ENCODE results near the gene TBX5.

The TBX5 gene

DNA sequence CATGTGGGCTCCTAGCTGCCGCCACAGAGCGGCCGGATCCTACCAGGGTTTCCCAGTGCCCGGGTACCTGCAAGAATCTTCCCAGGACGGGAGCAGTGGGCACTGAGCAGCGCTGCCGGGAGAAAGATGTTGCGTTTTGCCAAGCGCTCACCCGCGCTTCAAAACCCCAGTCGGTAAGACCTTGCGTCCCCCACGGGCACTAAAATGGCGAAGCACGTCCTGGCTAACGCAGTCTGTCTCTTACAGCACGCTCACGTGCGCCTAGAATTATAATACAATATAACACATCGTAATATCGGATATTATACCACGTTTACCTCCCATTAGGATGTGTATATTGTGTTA lies 35.1 kb upstream of the TBX5 start:
- TF ChIP-seq, protein P1, sequence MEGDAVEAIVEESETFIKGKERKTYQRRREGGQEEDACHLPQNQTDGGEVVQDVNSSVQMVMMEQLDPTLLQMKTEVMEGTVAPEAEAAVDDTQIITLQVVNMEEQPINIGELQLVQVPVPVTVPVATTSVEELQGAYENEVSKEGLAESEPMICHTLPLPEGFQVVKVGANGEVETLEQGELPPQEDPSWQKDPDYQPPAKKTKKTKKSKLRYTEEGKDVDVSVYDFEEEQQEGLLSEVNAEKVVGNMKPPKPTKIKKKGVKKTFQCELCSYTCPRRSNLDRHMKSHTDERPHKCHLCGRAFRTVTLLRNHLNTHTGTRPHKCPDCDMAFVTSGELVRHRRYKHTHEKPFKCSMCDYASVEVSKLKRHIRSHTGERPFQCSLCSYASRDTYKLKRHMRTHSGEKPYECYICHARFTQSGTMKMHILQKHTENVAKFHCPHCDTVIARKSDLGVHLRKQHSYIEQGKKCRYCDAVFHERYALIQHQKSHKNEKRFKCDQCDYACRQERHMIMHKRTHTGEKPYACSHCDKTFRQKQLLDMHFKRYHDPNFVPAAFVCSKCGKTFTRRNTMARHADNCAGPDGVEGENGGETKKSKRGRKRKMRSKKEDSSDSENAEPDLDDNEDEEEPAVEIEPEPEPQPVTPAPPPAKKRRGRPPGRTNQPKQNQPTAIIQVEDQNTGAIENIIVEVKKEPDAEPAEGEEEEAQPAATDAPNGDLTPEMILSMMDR (conservative IDR thresholded peaks at IDR 0.05; ENCODE audit: control insufficient read depth, insufficient read depth, low read depth, low read length): no peak
- no peak overlapping the region for H3K4me3 ChIP-seq (ENCODE audit: control insufficient read depth, low read depth, low read length)
- DNase-seq (ENCODE audit: low read depth): no peak

DNA sequence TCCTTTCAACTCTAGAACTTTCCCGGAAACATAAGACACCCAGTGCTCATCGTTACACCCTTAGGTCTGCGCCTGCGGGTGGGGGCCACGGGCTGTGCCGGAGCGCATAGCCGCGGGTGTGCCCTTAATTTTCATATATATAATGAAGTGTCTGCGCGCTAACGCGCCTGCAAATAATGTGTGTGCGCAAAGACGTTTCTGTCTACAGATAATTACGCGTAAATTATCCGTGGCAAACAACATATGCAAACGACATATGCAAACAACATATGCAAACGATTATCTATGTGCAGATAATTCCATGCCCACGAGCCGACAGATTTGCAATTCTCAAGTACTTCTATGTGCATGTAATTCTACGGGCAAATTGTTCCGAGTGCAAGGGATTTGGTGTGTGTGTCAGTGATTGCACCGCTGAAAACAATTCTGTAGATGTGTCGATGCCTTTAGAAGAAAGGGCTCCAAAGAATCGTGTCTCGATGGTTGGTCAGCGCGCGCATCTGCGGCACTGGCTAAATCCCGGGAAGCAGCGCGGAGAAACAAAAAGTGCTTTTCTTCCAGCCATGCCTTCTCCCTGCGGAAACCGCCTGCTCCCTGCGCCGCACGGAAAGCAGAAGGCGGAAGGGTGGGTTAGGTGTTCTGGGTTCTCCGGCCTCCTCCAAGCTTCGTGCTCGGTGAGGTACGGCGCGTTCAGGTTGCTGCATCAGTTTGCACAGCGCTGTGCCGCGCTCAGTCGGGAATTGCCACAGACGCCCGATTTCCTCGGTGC lies 34.5 kb upstream of the TBX5 start:
- TF ChIP-seq, protein P1 (conservative IDR thresholded peaks at IDR 0.05; ENCODE audit: control insufficient read depth, insufficient read depth, low read depth, low read length): no peak
- H3K4me3 ChIP-seq (ENCODE audit: control insufficient read depth, low read depth, low read length): no peak overlapping the region
- DNase-seq (ENCODE audit: low read depth): no peak

DNA sequence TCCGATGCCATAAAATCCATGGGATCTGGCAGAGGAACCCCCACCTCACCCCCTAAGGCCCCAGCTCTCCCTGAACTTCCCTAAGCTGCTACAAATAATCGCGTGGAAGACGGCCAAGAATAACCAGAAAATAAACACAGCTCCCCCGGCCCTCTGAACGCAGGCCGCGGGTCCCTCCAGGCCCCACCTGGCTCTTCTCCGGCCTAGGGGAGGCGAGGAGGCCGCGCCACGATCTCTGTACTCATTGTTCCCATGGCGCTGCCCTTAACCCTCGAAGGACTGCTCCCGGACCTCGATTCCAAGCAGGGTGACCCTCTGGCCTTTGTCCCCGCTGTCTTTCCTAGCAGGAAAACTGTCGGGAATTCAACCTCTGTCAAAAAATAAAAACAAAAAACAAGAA lies 33.9 kb upstream of the TBX5 start:
- H3K4me3 ChIP-seq (ENCODE audit: control insufficient read depth, low read depth, low read length): no peak overlapping the region
- no peak for DNase-seq (ENCODE audit: low read depth)
- TF ChIP-seq, protein P1 (conservative IDR thresholded peaks at IDR 0.05; ENCODE audit: control insufficient read depth, insufficient read depth, low read depth, low read length): no peak

DNA sequence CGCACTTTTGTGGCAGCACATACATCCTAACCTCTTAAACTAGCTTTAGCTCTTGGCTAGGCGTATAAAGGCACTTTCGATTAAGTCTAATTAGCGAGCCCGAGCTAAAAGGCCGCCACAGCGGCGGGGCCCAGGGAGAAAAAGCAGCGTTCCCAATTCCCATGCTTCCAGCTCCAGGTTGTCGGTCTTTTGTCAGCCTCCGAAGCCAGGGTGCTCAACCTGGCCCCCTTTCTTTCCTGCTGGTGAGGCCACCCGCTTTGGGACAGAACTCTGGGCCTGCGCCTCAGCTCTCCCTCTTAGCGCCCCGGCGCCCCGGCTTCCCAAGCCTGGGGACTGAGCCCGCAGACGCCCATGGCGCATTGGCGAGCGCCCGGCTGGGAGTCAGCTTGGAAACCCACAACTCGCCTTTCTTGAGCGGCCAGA lies 33.3 kb upstream of the TBX5 start:
- TF ChIP-seq, protein P1 (conservative IDR thresholded peaks at IDR 0.05; ENCODE audit: control insufficient read depth, insufficient read depth, low read depth, low read length): no peak
- no peak for DNase-seq (ENCODE audit: low read depth)
- H3K4me3 ChIP-seq (ENCODE audit: control insufficient read depth, low read depth, low read length): no peak overlapping the region

DNA sequence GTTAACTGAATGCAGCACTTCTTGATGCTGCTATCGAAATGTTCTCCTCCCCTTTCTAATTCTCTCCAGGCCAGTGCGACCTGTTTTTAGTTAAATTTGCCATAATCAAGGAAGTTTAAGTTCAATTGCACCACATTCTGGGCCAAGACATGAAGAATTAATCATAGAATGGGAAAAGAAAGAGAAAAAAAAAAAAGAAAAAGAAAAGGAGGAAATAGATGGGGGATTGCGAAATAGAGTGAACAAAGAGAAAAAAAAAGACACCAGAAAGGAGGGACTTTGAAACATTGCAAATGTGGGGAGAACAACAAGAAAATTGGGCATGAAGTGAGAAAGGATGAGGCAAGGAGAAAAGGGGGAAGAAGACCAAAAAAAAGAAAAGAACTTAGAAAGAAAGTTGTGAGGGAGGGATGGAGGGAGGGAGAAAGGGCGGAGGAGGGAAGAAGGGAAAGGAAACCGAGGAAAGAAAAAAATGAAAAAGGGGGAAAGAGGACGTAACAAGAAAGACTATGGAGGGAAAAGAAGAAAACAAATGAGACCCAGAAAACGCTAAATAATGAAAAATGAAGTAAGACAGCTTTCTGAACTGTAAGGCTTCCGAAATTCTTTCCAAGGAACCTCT lies 32.8 kb upstream of the TBX5 start:
- DNase-seq (ENCODE audit: low read depth): no peak
- TF ChIP-seq, protein P1 (conservative IDR thresholded peaks at IDR 0.05; ENCODE audit: control insufficient read depth, insufficient read depth, low read depth, low read length): no peak
- H3K4me3 ChIP-seq (ENCODE audit: control insufficient read depth, low read depth, low read length): no peak overlapping the region

DNA sequence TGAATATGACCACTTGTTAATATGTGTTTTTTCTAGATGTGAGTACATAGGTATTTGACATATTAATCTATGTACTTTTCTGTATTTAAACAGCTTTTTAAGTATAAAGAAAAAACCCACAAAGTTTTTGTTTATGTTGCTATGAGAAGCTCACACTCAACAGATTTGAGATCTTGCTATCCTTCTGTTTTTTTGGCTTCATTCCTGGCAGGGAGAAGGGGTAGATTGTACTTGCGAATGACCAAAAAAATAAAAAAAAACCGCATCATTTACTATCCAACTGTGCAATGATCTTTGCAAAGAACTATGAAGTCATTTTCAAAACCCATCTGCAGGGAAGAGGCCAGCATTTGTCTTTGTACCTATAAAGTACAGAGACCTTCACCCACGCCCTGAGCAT lies 28.4 kb upstream of the TBX5 start:
- TF ChIP-seq, protein P1 (conservative IDR thresholded peaks at IDR 0.05; ENCODE audit: control insufficient read depth, insufficient read depth, low read depth, low read length): no peak
- H3K4me3 ChIP-seq (ENCODE audit: control insufficient read depth, low read depth, low read length): no peak overlapping the region
- no peak for DNase-seq (ENCODE audit: low read depth)
